Right lobe of liver (tissue), 6 donors: ENCODE measurements around the gene SOX18. TPM values are rescaled to one million over a fixed set of nuclear protein-coding genes. Genes with fewer than 3 reads are reported as not detected.

Experiments
- ATAC-seq, 4 donors: fragments of 200-7000 bp; cut with Tn5 transposase; one replicate each; pipeline ENCODE4 v1.9.1; 2020; ENCODE audit warnings: mild to moderate bottlenecking in 4 of 4, moderate library complexity in 4 of 4
- DNase-seq, 3 donors: peaks; one replicate each; pipeline ENCODE4 v3.0.0-alpha.2; 2020
- H3K27ac ChIP-seq, 3 donors: fragments of 200-600 bp; one replicate each; pipeline ENCODE4 v1.8.0; 2022
- H3K27me3 ChIP-seq, 2 donors: fragments of 200-600 bp; one replicate each; pipeline ENCODE4 v1.8.0; 2022
- H3K36me3 ChIP-seq, 4 donors: fragments of 200-600 bp; sonication (generic) in 1 of 4; one replicate each; pipeline versions ENCODE4 v1.5.1 to v1.8.0; 2017 to 2022; ENCODE audit warnings: control low read depth in 1 of 4
- H3K4me1 ChIP-seq, 4 donors: fragments of 200-600 bp; sonication (generic) in 1 of 4; one replicate each; pipeline versions ENCODE4 v1.5.1 to v1.8.0; 2017 to 2022; ENCODE audit warnings: control low read depth in 1 of 4
- H3K4me3 ChIP-seq, 3 donors: fragments of 200-600 bp; one replicate each; pipeline ENCODE4 v1.8.0; 2022
- H3K9me3 ChIP-seq, 4 donors: fragments of 200-600 bp; sonication (generic) in 1 of 4; one replicate each; pipeline versions ENCODE4 v1.5.1 to v1.8.0; 2017 to 2022; ENCODE audit warnings: control low read depth in 1 of 4
- POLR2A ChIP-seq: fragments of 450-650 bp; IDR thresholded peaks from one replicate; pipeline ENCODE4 v1.6.1; 2017; ENCODE audit warnings: antibody characterized with exemption, mild to moderate bottlenecking
- WGBS: methylation state at CpG from one replicate; pipeline ENCODE4 v1.1.6; 2018; ENCODE audit warnings: low coverage, low lambda C conversion rate; ENCODE audit not compliant: insufficient coverage; ENCODE audit errors: missing lambda C conversion rate; 5-methylcytosine and 5-hydroxymethylcytosine counted together
- intact Hi-C, 2 donors: fragments of 100-400 bp; cut with DNase I; formaldehyde crosslinking; loops; one replicate each; pipeline versions ENCODE4 v1.11.2 to v1.14.1; 2022
- total RNA-seq, 6 experiments: library from RNA; depleted of rRNA in 2 of 6; stranded (reverse); fragments of >200 nt in 2 of 6; fragmentation: NEBNext Ultra II Directional in 3 of 6; extraction: Animal tissue kit (Norgen Biotek cat#: 25700) in 3 of 6; gene quantifications; one replicate each; pipeline versions ENCODE4 v1.1.0 to v1.2.4, GENCODE V29; 2016 to 2023
- TF ChIP-seq, protein P1 (sequence below), 4 donors: fragments of 200-600 bp in 3 of 4; fragments of 450-650 bp in 1 of 4; IDR thresholded peaks; one replicate each; pipeline versions ENCODE4 v1.5.1 to v1.8.0; 2016 to 2022; ENCODE audit warnings: antibody characterized with exemption in 4 of 4, mild to moderate bottlenecking in 2 of 4
- donor health status: DM: no; HTN: yes; CAD: no.
- donor health status: DM: no; HTN: no; CAD: no.
- donor health status: DM: no; HTN: no; CAD: no.
- donor health status: DM: no; HTN: yes; CAD: no.
- donor health status: DM: no; HTN: yes; CAD: no.

Gene SOX18
- total RNA-seq, 6 experiments from 2014 or later, result 4.1 to 7.8 (median 5.6) TPM

DNA sequence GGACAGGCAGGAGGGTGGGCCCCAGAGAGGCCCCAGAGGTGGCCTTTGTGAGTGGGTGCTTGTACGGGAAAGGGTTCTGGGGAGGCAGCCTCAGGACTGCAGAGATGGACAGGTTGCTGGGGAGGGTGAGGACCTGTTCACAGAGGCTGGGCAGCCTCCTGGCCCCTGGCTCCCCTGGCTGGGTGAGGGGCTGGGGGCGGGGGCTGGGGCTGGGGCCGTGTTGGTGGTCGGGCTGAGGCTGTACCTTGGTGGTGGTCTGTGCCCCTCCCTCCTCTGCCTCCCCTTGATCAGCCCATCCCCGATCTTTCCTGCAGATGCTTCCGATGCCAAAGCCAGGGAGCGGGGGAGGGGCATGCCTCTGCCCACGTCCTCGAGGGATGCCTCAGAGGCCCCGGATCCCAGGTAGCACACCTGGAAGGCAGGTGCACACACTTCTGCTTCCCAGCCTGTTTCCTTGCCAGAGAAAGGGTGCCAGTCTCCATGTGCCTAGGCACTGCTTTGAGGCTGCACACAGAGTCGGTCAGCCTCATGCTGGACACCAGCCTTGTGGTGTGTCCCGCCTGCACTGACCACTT is 18.4 kb upstream of the SOX18 start:
- DNase-seq (no peak), ATAC-seq (no peak)
- H3K36me3 ChIP-seq, result peaks cover 0 to 10% (median 0%) of the 10 kb centered on the region in 4 donors
- no peak for TF ChIP-seq POLR2A
- TF ChIP-seq, protein P1, sequence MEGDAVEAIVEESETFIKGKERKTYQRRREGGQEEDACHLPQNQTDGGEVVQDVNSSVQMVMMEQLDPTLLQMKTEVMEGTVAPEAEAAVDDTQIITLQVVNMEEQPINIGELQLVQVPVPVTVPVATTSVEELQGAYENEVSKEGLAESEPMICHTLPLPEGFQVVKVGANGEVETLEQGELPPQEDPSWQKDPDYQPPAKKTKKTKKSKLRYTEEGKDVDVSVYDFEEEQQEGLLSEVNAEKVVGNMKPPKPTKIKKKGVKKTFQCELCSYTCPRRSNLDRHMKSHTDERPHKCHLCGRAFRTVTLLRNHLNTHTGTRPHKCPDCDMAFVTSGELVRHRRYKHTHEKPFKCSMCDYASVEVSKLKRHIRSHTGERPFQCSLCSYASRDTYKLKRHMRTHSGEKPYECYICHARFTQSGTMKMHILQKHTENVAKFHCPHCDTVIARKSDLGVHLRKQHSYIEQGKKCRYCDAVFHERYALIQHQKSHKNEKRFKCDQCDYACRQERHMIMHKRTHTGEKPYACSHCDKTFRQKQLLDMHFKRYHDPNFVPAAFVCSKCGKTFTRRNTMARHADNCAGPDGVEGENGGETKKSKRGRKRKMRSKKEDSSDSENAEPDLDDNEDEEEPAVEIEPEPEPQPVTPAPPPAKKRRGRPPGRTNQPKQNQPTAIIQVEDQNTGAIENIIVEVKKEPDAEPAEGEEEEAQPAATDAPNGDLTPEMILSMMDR (IDR thresholded peaks at IDR 0.05), result no peak
- H3K4me3 ChIP-seq, result no peak overlapping the region
- no peaks in the 10 kb centered on the region for H3K27me3 ChIP-seq
- no CpG with 5 or more reads among the region's 12 CpGs for WGBS
- H3K9me3 ChIP-seq, result no peaks in the 10 kb centered on the region
- peaks cover 0 to 36% (median 17%) of the 10 kb centered on the region in 4 donors for H3K4me1 ChIP-seq
- H3K27ac ChIP-seq, result no peak overlapping the region
- intact Hi-C loops, result no loop called here

DNA sequence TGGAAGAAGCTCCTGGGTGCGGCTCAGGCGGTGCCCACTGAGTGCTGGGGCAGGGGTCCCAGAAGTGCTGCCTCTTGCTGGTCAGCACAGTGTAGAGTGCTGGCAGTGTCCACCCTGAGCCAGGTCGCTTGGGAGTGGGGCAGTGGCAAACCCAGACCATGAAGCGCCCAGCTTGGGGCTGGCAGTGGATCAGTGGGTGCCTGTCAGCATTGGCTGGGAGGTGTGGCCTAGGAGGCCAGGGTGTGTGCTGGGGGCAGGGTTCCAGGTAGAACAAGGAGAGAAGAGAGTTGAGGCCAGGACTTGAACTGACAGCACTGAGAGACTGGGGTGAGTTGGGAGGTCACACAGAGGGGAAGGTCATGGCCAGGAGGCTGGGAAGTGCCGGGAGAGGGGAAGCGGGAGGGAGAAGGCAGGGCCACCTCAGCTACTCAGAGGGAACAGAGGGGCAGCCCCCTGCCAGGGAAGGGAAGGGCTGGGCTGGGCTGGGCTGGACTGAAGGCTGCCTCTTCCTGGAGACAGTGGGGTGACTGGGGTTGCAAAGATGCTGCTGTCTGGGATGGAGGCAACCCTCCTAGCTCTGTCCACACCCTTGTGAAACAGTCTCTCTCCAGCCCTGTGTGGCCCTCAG is 17.7 kb upstream of the SOX18 start:
- no peak for TF ChIP-seq POLR2A
- TF ChIP-seq, protein P1 (IDR thresholded peaks at IDR 0.05), result no peak
- H3K4me3 ChIP-seq, result peak overlapping the region in 1 of 3 donors; percentile 50
- no peaks in the 10 kb centered on the region for H3K9me3 ChIP-seq
- 33% methylated on average over 4 of the region's 6 CpGs for WGBS
- peak overlapping the region in 1 of 3 donors; percentile 71 for H3K27ac ChIP-seq
- intact Hi-C loops, result no loop called here
- H3K36me3 ChIP-seq, result peaks cover 0 to 8% (median 0%) of the 10 kb centered on the region in 4 donors
- no peak for ATAC-seq
- no peaks in the 10 kb centered on the region for H3K27me3 ChIP-seq
- peaks cover 0 to 41% (median 17%) of the 10 kb centered on the region in 4 donors for H3K4me1 ChIP-seq
- DNase-seq, result peak in 2 of 3 donors; percentile 76 to 80

DNA sequence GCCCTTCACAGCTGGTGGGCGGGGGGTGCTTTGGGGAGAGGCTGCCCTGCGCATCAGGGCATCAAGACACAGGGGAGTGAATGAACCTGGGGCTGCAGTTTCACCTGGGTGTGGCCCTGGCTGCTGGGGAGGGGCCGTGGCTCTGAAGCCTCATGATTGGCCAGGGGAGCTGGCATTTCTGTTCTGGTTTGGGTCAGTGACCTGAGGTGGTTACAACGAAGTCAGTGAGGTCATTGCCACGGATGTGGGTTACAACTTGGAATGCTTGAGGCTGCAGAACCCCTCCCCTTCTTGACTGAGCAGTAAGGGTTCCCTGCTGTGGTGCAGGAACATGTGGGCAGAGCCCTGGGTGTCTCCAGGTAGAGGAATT is 16.5 kb upstream of the SOX18 start:
- TF ChIP-seq, protein P1 (IDR thresholded peaks at IDR 0.05), result no peak
- TF ChIP-seq POLR2A, result no peak
- H3K27me3 ChIP-seq, result no peaks in the 10 kb centered on the region
- DNase-seq, result peak; percentile 77 to 92 (median 92)
- intact Hi-C loops, result no loop called here
- H3K27ac ChIP-seq, result peak overlapping the region in 1 of 3 donors; percentile 84
- H3K9me3 ChIP-seq, result no peaks in the 10 kb centered on the region
- H3K4me1 ChIP-seq, result peaks cover 0 to 42% (median 17%) of the 10 kb centered on the region in 4 donors
- peak overlapping the region in 2 of 3 donors; percentile 6 to 50 for H3K4me3 ChIP-seq
- WGBS, result 0% methylated on average over 2 of the region's 5 CpGs
- ATAC-seq, result peak; percentile 50 to 63 (median 54)
- H3K36me3 ChIP-seq, result peaks cover 0 to 5% (median 0%) of the 10 kb centered on the region in 4 donors

DNA sequence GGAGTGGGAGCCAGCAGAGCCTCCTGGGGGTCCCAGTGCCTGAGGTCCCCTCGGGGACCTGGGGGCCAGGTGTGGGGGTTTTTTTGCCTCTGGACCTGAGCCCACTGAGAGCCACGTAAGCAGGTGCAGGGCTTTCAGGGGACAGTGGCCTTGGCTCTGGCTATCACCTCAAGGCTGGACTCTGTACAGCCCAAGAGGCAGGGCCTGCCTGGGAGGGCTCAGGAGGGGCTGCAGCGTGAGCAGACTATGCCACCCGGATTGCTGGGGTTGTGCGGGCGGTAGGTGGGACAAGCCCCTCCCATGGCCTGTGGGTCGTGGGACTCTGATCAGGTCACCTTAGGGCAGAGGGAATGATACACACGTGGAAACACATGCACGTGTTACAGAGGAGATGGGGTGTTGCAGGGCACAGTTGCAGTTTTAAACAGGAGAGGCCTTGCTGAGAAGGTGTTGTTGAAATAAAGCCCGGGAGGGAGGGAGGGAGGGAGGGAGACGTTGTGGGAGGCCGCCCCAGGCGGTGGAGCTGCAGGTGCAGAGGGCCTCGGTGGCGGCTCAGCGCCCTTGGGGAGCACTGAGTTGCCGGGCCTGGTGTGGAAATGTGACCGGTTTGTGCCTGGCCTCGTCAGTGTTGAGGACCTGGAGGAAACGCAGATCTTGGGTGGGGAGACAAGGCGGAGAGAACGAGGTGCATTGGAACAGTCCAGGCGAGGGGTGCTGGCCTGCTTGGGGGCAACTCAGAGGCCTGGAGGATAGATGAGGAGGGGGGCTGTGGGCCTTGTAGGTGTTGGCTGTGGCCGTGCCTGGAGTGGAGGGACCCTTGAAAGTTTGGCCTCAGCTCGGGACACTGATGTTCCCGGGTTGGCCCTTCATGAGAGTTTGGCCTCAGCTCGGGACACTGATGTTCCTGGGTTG is 15.9 kb upstream of the SOX18 start:
- DNase-seq, result peak in 2 of 3 donors; percentile 96
- intact Hi-C loops, result no loop called here

More for the DNA sequence above, 15.9 kb upstream of the SOX18 start:
- peaks cover 0 to 42% (median 17%) of the 10 kb centered on the region in 4 donors for H3K4me1 ChIP-seq
- no peaks in the 10 kb centered on the region for H3K9me3 ChIP-seq
- WGBS, result 10% methylated on average over 22 of the region's 27 CpGs
- no peaks in the 10 kb centered on the region for H3K36me3 ChIP-seq
- peak; percentile 17 to 66 (median 37) for ATAC-seq
- TF ChIP-seq, protein P1 (IDR thresholded peaks at IDR 0.05), result no peak
- TF ChIP-seq POLR2A, result no peak
- peak overlapping the region; percentile 33 to 84 (median 60) for H3K27ac ChIP-seq
- no peaks in the 10 kb centered on the region for H3K27me3 ChIP-seq
- peak overlapping the region in 1 of 3 donors; percentile 69 for H3K4me3 ChIP-seq
